GM23248 (cell line): ENCODE results near the gene BCAR3. TPM values are rescaled to one million over a fixed set of nuclear protein-coding genes. Genes with fewer than 3 reads are reported as not detected.
A peak's percentile ranks its signal among the peaks of the same experiment; 100 is the strongest.
"Not testable (repeated sequence)": the region's sequence is repeated elsewhere in the genome, so short reads cannot be mapped to it uniquely, and the experiment has no call there.

Experiments used
- DNase-seq: peaks from one replicate; pipeline ENCODE4 v3.0.0-alpha.2; 2015
- H2AFZ ChIP-seq: fragments of 200-600 bp; sonication (generic); 2 replicates; pipeline ENCODE4 v1.6.1; 2016; ENCODE audit warnings: antibody characterized with exemption
- H3F3A ChIP-seq: fragments of 200-600 bp; sonication (generic); 2 replicates; pipeline ENCODE4 v1.6.1; 2016; ENCODE audit warnings: mild to moderate bottlenecking, antibody characterized with exemption, mixed run types; ENCODE audit not compliant: insufficient read depth
- H3K27ac ChIP-seq: fragments of 200-600 bp; sonication (generic); 2 replicates; pipeline ENCODE4 v1.5.1; 2016; ENCODE audit warnings: mild to moderate bottlenecking
- H3K27me3 ChIP-seq: fragments of 200-600 bp; sonication (generic); replicated peaks from 2 replicates; pipeline ENCODE4 v1.6.1; 2016; ENCODE audit warnings: mild to moderate bottlenecking; ENCODE audit not compliant: insufficient read depth
- H3K36me3 ChIP-seq: fragments of 200-600 bp; sonication (generic); 2 replicates; pipeline ENCODE4 v1.6.1; 2016; ENCODE audit warnings: low read depth, mild to moderate bottlenecking
- H3K4me1 ChIP-seq: fragments of 200-600 bp; sonication (generic); 2 replicates; pipeline ENCODE4 v1.6.1; 2016; ENCODE audit warnings: mild to moderate bottlenecking; ENCODE audit not compliant: insufficient read depth
- H3K4me2 ChIP-seq: fragments of 200-600 bp; sonication (generic); one replicate; pipeline ENCODE4 v1.6.1; 2016; ENCODE audit warnings: mild to moderate bottlenecking; ENCODE audit not compliant: unreplicated experiment
- H3K4me3 ChIP-seq: fragments of 200-600 bp; sonication (generic); 2 replicates; pipeline ENCODE4 v1.5.1; 2016; ENCODE audit warnings: mild to moderate bottlenecking
- H3K79me2 ChIP-seq: fragments of 200-600 bp; sonication (generic); 2 replicates; pipeline ENCODE4 v1.6.1; 2016; ENCODE audit warnings: mild to moderate bottlenecking; ENCODE audit not compliant: insufficient read depth
- H3K9ac ChIP-seq: fragments of 200-600 bp; sonication (generic); 2 replicates; pipeline ENCODE4 v1.6.1; 2016; ENCODE audit warnings: mild to moderate bottlenecking
- H3K9me2 ChIP-seq: fragments of 200-600 bp; sonication (generic); 2 replicates; pipeline ENCODE4 v1.6.1; 2016; ENCODE audit warnings: mixed run types, mild to moderate bottlenecking, moderate library complexity; ENCODE audit not compliant: insufficient read depth
- H3K9me3 ChIP-seq: fragments of 200-600 bp; sonication (generic); one replicate; pipeline ENCODE4 v1.6.1; 2017; ENCODE audit warnings: low read depth
- H4K20me1 ChIP-seq: fragments of 200-600 bp; sonication (generic); 2 replicates; pipeline ENCODE4 v1.6.0; 2016; ENCODE audit not compliant: insufficient read depth
- EZH2 ChIP-seq: fragments of 200-600 bp; sonication (generic); IDR thresholded peaks from 2 replicates; pipeline ENCODE4 v1.6.1; 2018; ENCODE audit warnings: antibody characterized with exemption, mild to moderate bottlenecking; ENCODE audit not compliant: insufficient read depth, poor library complexity, severe bottlenecking
- EZH2phosphoT487 ChIP-seq: fragments of 200-600 bp; sonication (generic); IDR thresholded peaks from 2 replicates; pipeline ENCODE4 v1.6.1; 2018; ENCODE audit warnings: antibody characterized with exemption, moderate library complexity, mild to moderate bottlenecking, low read depth; ENCODE audit not compliant: insufficient read depth
- WGBS, 2 experiments: methylation state at CpG; one replicate each; pipeline ENCODE4 v1.1.6; 2015 to 2017; ENCODE audit warnings: low lambda C conversion rate in 2 of 2, low coverage in 1 of 2; ENCODE audit errors: missing lambda C conversion rate in 2 of 2; 5-methylcytosine and 5-hydroxymethylcytosine counted together
- in situ Hi-C: fragments of 300-500 bp; cut with MboI; formaldehyde crosslinking; loops from 2 replicates; pipeline ENCODE4 v1.15.0; 2020
- polyA plus RNA-seq: library from polyadenylated mRNA; unstranded; fragments of >200 nt; fragmentation: Nextera tagmentation; extraction: Ambion mirVana; gene quantifications from 2 replicates; pipeline ENCODE4 v1.2.1, GENCODE V29; 2016
- total RNA-seq: library from RNA; depleted of rRNA; stranded (reverse); fragments of >200 nt; shearing (Covaris generic); gene quantifications from 2 replicates; pipeline ENCODE4 v1.2.3, GENCODE V29; 2014

BCAR3 gene
- total and polyA plus RNA-seq, 2 experiments from 2014 or later = 65.1 to 83.2 TPM

- H2AFZ ChIP-seq = no peak overlapping the region
- no peaks in the 10 kb centered on the region for H3K9me3 ChIP-seq
- no peak overlapping the region for H3K4me2 ChIP-seq
- TF ChIP-seq EZH2phosphoT487 (no peak), EZH2 (no peak)
- no peaks in the 10 kb centered on the region for H3K79me2 ChIP-seq
- no peaks in the 10 kb centered on the region for H3K27me3 ChIP-seq
- H3K27ac ChIP-seq = no peak overlapping the region
- H3K9me2 ChIP-seq = no peaks in the 10 kb centered on the region
- WGBS, 2 experiments = 90 to 95% methylated on average over 7 of the region's 7 CpGs
- H3K4me1 ChIP-seq = peaks cover 43% of the 10 kb centered on the region
- no peak overlapping the region for H3K9ac ChIP-seq
- no peak overlapping the region for H3K4me3 ChIP-seq
- in situ Hi-C loops = no loop called here
- no peaks in the 10 kb centered on the region for H4K20me1 ChIP-seq
- peaks cover 15% of the 10 kb centered on the region for H3K36me3 ChIP-seq
- peaks cover 91% of the 10 kb centered on the region for H3F3A ChIP-seq
- no peak for DNase-seq
Observed at GRCh38 chr1:93554883-93555872, 126.5 kb downstream of the BCAR3 start.

- peaks cover 79% of the 10 kb centered on the region for H3F3A ChIP-seq
- H3K9me2 ChIP-seq, H3K79me2 ChIP-seq, H3K27ac ChIP-seq, H3K27me3 ChIP-seq, H3K4me3 ChIP-seq, DNase-seq, H3K36me3 ChIP-seq, H3K9ac ChIP-seq, H3K9me3 ChIP-seq, H4K20me1 ChIP-seq, in situ Hi-C loops, H2AFZ ChIP-seq, H3K4me2 ChIP-seq: not testable (repeated sequence)
- H3K4me1 ChIP-seq = peaks cover 43% of the 10 kb centered on the region
- WGBS, 2 experiments = 94 to 99% methylated on average over 4 of the region's 4 CpGs
Observed at GRCh38 chr1:93553886-93554490, 127.6 kb downstream of the BCAR3 start.

- in situ Hi-C loops = no loop called here
- DNase-seq = peak; percentile 58
- Histone ChIP-seq H3K27me3 (no peaks in the 10 kb centered on the region), H3K9me2 (no peaks in the 10 kb centered on the region), H4K20me1 (no peaks in the 10 kb centered on the region), H3K4me1 (peaks cover 43% of the 10 kb centered on the region), H3K27ac (peak overlapping the region; percentile 33), H3K79me2 (no peaks in the 10 kb centered on the region), H3K9me3 (no peaks in the 10 kb centered on the region), H3K9ac (no peak overlapping the region), H3F3A (peaks cover 68% of the 10 kb centered on the region), H3K36me3 (peaks cover 7% of the 10 kb centered on the region; the same call in 1 of the 2 replicates), H3K4me3 (peak overlapping the region; percentile 15; the same call in 1 of the 2 replicates), H3K4me2 (peak overlapping the region; percentile 61), H2AFZ (no peak overlapping the region)
- no peak for TF ChIP-seq EZH2
- TF ChIP-seq EZH2phosphoT487 = no peak
- WGBS, 2 experiments = 55 to 56% methylated on average over 9 of the region's 9 CpGs
Observed at GRCh38 chr1:93552741-93553455, 128.7 kb downstream of the BCAR3 start.

DNA sequence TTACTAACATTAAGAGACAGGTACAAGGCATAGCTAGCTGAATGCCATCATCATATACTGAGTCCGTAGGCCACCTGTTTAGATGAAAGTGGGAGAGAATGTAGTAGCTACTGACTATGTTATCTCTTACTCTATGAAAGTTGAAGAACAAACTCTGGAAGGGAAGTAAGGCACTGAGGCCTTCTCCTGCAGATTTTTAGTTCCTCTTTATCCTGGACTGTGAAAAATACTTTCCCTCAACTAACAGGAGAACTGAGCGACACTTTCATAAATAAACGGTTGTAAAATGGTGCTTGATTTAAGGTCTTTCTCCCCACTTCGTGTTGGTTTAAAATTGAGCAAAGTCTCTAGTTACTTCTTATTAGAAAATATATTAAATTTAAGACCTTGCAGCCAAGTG, 131.8 kb downstream of the BCAR3 start:
- 92 to 96% methylated on average over 4 of the region's 4 CpGs for WGBS, 2 experiments
- H3F3A ChIP-seq = peaks cover 41% of the 10 kb centered on the region
- H3K27me3 ChIP-seq = no peaks in the 10 kb centered on the region
- H3K9me2 ChIP-seq = no peaks in the 10 kb centered on the region
- in situ Hi-C loops = no loop called here
- no peak for DNase-seq
- H3K9ac ChIP-seq = no peak overlapping the region
- H3K36me3 ChIP-seq = peaks cover 15% of the 10 kb centered on the region; the same call in 1 of the 2 replicates
- no peaks in the 10 kb centered on the region for H4K20me1 ChIP-seq
- no peak overlapping the region for H3K4me2 ChIP-seq
- H2AFZ ChIP-seq = no peak overlapping the region
- TF ChIP-seq EZH2 = no peak
- TF ChIP-seq EZH2phosphoT487 = no peak
- H3K4me1 ChIP-seq = peaks cover 36% of the 10 kb centered on the region
- no peak overlapping the region for H3K27ac ChIP-seq
- H3K4me3 ChIP-seq = no peak overlapping the region
- H3K79me2 ChIP-seq = no peaks in the 10 kb centered on the region
- no peaks in the 10 kb centered on the region for H3K9me3 ChIP-seq
